Suprapubic skin (tissue), 4 donors: ENCODE measurements around the gene SNCG. TPM values are rescaled to one million over a fixed set of nuclear protein-coding genes. Genes with fewer than 3 reads are reported as not detected.

Source experiments
- DNase-seq, 2 donors: peaks; one replicate each; pipeline ENCODE4 v3.0.0-alpha.2; 2019; ENCODE audit warnings: low spot score in 2 of 2
- H3K27ac ChIP-seq: fragments of 200-600 bp; sonication (generic); one replicate; pipeline ENCODE4 v1.5.1; 2019
- H3K27me3 ChIP-seq: fragments of 200-600 bp; sonication (generic); one replicate; pipeline ENCODE4 v1.5.1; 2019
- H3K36me3 ChIP-seq: fragments of 200-600 bp; sonication (generic); one replicate; pipeline ENCODE4 v1.5.1; 2019
- H3K4me1 ChIP-seq: fragments of 200-600 bp; sonication (generic); one replicate; pipeline ENCODE4 v1.5.1; 2019
- H3K4me3 ChIP-seq: fragments of 200-600 bp; sonication (generic); one replicate; pipeline ENCODE4 v1.5.1; 2019; ENCODE audit warnings: mild to moderate bottlenecking
- H3K9me3 ChIP-seq: fragments of 200-600 bp; sonication (generic); one replicate; pipeline ENCODE4 v1.5.1; 2019
- CTCF ChIP-seq, 2 donors: fragments of 200-600 bp in 1 of 2; fragments of 450-650 bp in 1 of 2; sonication (generic) in 1 of 2; IDR thresholded peaks; one replicate each; pipeline ENCODE4 v1.5.1; 2016 to 2019; ENCODE audit warnings: antibody characterized with exemption in 2 of 2, mild to moderate bottlenecking in 1 of 2, moderate library complexity in 1 of 2
- EP300 ChIP-seq: sonication (generic); formaldehyde crosslinking; IDR thresholded peaks from one replicate; pipeline ENCODE4 v1.6.1; 2017; ENCODE audit warnings: antibody characterized with exemption
- POLR2A ChIP-seq, 2 donors: fragments of 450-650 bp; IDR thresholded peaks; one replicate each; pipeline ENCODE4 v1.6.1; 2017; ENCODE audit warnings: antibody characterized with exemption in 2 of 2, mild to moderate bottlenecking in 2 of 2, moderate library complexity in 2 of 2
- POLR2AphosphoS5 ChIP-seq, 3 donors: sonication (generic); formaldehyde crosslinking; IDR thresholded peaks; one replicate each; pipeline ENCODE4 v1.6.1; 2017; ENCODE audit warnings: antibody characterized with exemption in 3 of 3
- WGBS: methylation state at CpG from one replicate; pipeline ENCODE4 v1.1.5; 2018; 5-methylcytosine and 5-hydroxymethylcytosine counted together
- total RNA-seq, 4 donors: library from RNA; depleted of rRNA; stranded (reverse); fragments of >200 nt; gene quantifications; one replicate each; pipeline ENCODE4 v1.1.0, GENCODE V29; 2016

SNCG gene
- total RNA-seq, 4 donors from 2014 or later: 20.7 to 27.1 (median 24.6) TPM

GRCh38 chr10:86969421-86970041, 11.1 kb downstream of the SNCG start:
- H3K27me3 ChIP-seq: no peaks in the 10 kb centered on the region
- no peaks in the 10 kb centered on the region for H3K36me3 ChIP-seq
- TF ChIP-seq POLR2AphosphoS5 (IDR thresholded peaks at IDR 0.05) (no peak), EP300 (no peak), POLR2A (IDR thresholded peaks at IDR 0.05) (no peak), CTCF (IDR thresholded peaks at IDR 0.05) (no peak)
- peak; percentile 75 to 78 for DNase-seq
- H3K4me1 ChIP-seq: peaks cover 88% of the 10 kb centered on the region
- H3K4me3 ChIP-seq: peak overlapping the region; percentile 74
- no peaks in the 10 kb centered on the region for H3K9me3 ChIP-seq
- H3K27ac ChIP-seq: peak overlapping the region; percentile 99
- WGBS: 12% methylated on average over 5 of the region's 8 CpGs

GRCh38 chr10:86970162-86970981, 12.0 kb downstream of the SNCG start:
- Histone ChIP-seq H3K4me3 (peak overlapping the region; percentile 74), H3K27me3 (no peaks in the 10 kb centered on the region), H3K27ac (peak overlapping the region; percentile 99), H3K9me3 (no peaks in the 10 kb centered on the region), H3K36me3 (no peaks in the 10 kb centered on the region), H3K4me1 (peaks cover 86% of the 10 kb centered on the region)
- WGBS: 4% methylated on average over 19 of the region's 30 CpGs
- DNase-seq: peak; percentile 91 to 94
- no peak for TF ChIP-seq CTCF (IDR thresholded peaks at IDR 0.05)
- peak in 2 of 3 donors; percentile 6 to 11 for TF ChIP-seq POLR2AphosphoS5 (IDR thresholded peaks at IDR 0.05)
- TF ChIP-seq EP300: no peak
- TF ChIP-seq POLR2A (IDR thresholded peaks at IDR 0.05): peak; percentile 43 to 76

DNA sequence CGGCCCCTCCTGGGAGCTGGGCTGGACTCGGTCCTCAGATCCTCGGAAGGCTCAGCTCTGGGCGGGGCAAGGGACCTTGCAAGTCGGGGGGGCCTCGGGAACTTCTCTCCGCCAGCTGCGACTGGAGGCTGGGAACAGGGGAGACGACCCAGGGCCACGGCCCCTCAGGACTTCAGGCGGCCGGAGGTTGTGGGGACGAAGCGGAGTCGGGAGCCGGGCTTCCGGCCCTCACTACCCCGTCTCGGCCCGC, 12.5 kb downstream of the SNCG start:
- Histone ChIP-seq H3K36me3 (no peaks in the 10 kb centered on the region), H3K27me3 (no peaks in the 10 kb centered on the region), H3K4me3 (peak overlapping the region; percentile 74), H3K27ac (peak overlapping the region; percentile 99), H3K9me3 (no peaks in the 10 kb centered on the region), H3K4me1 (peaks cover 84% of the 10 kb centered on the region)
- TF ChIP-seq CTCF (IDR thresholded peaks at IDR 0.05): no peak
- TF ChIP-seq POLR2A (IDR thresholded peaks at IDR 0.05): peak; percentile 79 to 98
- peak in 1 of 3 donors; percentile 30 for TF ChIP-seq POLR2AphosphoS5 (IDR thresholded peaks at IDR 0.05)
- TF ChIP-seq EP300: no peak
- peak in 1 of 2 donors; percentile 95 for DNase-seq
- 0% methylated on average over 3 of the region's 20 CpGs for WGBS

GRCh38 chr10:86971232-86971991, 13.0 kb downstream of the SNCG start:
- Histone ChIP-seq H3K9me3 (no peaks in the 10 kb centered on the region), H3K27ac (peak overlapping the region; percentile 99), H3K4me3 (peak overlapping the region; percentile 74), H3K27me3 (no peaks in the 10 kb centered on the region), H3K4me1 (peaks cover 81% of the 10 kb centered on the region), H3K36me3 (no peaks in the 10 kb centered on the region)
- peak; percentile 95 to 97 for DNase-seq
- 9% methylated on average over 49 of the region's 66 CpGs for WGBS
- TF ChIP-seq POLR2A (IDR thresholded peaks at IDR 0.05) (no peak), POLR2AphosphoS5 (IDR thresholded peaks at IDR 0.05) (peak; percentile 62 to 94 (median 92)), CTCF (IDR thresholded peaks at IDR 0.05) (peak; percentile 8 to 18), EP300 (peak; percentile 51)
